ENCODE measurements around the gene ADAMTS5.

The ADAMTS5 gene

GRCh38 chr21:26952374-26953066 lies 14.4 kb downstream of the ADAMTS5 start:
- Histone ChIP-seq H3K27ac (ENCODE audit: low read depth, low read length, poor library complexity, severe bottlenecking) (no peak overlapping the region), H3K9me3 (ENCODE audit: low read length) (no peaks in the 10 kb centered on the region), H3F3A (ENCODE audit: insufficient read depth, low read length) (no peaks in the 10 kb centered on the region), H3K79me2 (ENCODE audit: insufficient read depth, low read length) (no peaks in the 10 kb centered on the region), H3K9me2 (ENCODE audit: low read depth, low read length) (no peaks in the 10 kb centered on the region), H3K27me3 (ENCODE audit: insufficient read depth, low read length) (no peaks in the 10 kb centered on the region), H3K36me3 (ENCODE audit: insufficient read depth, low read length) (no peaks in the 10 kb centered on the region), H3K4me1 (ENCODE audit: insufficient read depth, low read length, severe bottlenecking) (no peaks in the 10 kb centered on the region), H2AFZ (ENCODE audit: low read length) (no peak overlapping the region), H3K9ac (ENCODE audit: low read length) (no peak overlapping the region), H3K4me2 (ENCODE audit: low read length) (no peak overlapping the region), H3K4me3 (ENCODE audit: low read depth, low read length, poor library complexity, severe bottlenecking) (no peak overlapping the region), H4K20me1 (ENCODE audit: insufficient read depth, low read length) (no peaks in the 10 kb centered on the region)
- TF ChIP-seq CTCF (IDR thresholded peaks at IDR 0.05; ENCODE audit: low read length), result no peak
- no peak for TF ChIP-seq EZH2 (IDR thresholded peaks at IDR 0.05; ENCODE audit: borderline replicate concordance, low read length)

DNA sequence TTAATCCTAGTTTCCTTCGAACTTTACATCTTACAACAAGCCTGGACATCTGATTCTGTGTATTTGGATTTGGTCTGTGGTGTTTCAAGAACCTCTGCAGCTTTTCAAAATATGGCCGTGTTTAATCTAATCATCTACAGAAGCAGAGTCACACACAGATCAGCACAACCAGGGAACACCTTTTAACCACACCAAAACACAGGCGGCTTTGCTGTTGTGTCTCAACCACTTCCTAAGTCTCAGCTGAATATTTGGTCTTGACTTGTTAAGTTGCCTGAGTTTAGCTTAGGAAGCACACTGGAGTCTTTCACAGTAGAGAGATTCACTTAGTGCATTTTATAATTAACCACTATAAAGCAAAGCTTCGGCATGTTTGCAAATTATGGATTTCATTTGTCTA lies 17.1 kb downstream of the ADAMTS5 start:
- Histone ChIP-seq H3F3A (ENCODE audit: insufficient read depth, low read length) (no peaks in the 10 kb centered on the region), H3K9ac (ENCODE audit: low read length) (no peak overlapping the region), H3K4me3 (ENCODE audit: low read depth, low read length, poor library complexity, severe bottlenecking) (no peak overlapping the region), H4K20me1 (ENCODE audit: insufficient read depth, low read length) (no peaks in the 10 kb centered on the region), H3K27ac (ENCODE audit: low read depth, low read length, poor library complexity, severe bottlenecking) (no peak overlapping the region), H3K36me3 (ENCODE audit: insufficient read depth, low read length) (no peaks in the 10 kb centered on the region), H3K4me2 (ENCODE audit: low read length) (no peak overlapping the region), H2AFZ (ENCODE audit: low read length) (no peak overlapping the region), H3K27me3 (ENCODE audit: insufficient read depth, low read length) (no peaks in the 10 kb centered on the region), H3K4me1 (ENCODE audit: insufficient read depth, low read length, severe bottlenecking) (no peaks in the 10 kb centered on the region), H3K9me3 (ENCODE audit: low read length) (no peaks in the 10 kb centered on the region), H3K79me2 (ENCODE audit: insufficient read depth, low read length) (no peaks in the 10 kb centered on the region), H3K9me2 (ENCODE audit: low read depth, low read length) (no peaks in the 10 kb centered on the region)
- no peak for TF ChIP-seq CTCF (IDR thresholded peaks at IDR 0.05; ENCODE audit: low read length)
- TF ChIP-seq EZH2 (IDR thresholded peaks at IDR 0.05; ENCODE audit: borderline replicate concordance, low read length), result no peak

DNA sequence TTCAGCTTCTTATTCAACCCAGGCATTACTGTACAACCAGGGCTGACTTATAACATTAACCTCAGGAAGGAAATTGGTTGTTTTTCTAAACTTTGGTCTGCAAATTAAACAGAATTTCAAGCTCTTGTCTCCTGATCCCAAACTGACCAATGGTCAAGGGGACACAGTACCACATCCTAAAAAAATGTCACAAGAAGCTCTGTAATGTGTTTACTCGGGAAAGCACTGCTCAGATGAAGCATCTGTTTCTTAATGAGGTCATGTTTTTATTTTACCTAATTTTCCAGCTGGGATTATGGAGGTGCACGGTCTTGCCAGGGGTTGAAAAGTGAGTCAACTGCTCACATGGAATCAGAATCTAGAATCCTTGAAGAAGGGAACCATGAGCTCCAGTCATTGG lies 18.7 kb downstream of the ADAMTS5 start:
- no peaks in the 10 kb centered on the region for H3K9me3 ChIP-seq (ENCODE audit: low read length)
- H2AFZ ChIP-seq (ENCODE audit: low read length), result no peak overlapping the region
- no peaks in the 10 kb centered on the region for H3K36me3 ChIP-seq (ENCODE audit: insufficient read depth, low read length)
- H3K9me2 ChIP-seq (ENCODE audit: low read depth, low read length), result no peaks in the 10 kb centered on the region
- H3K79me2 ChIP-seq (ENCODE audit: insufficient read depth, low read length), result no peaks in the 10 kb centered on the region
- TF ChIP-seq EZH2 (IDR thresholded peaks at IDR 0.05; ENCODE audit: borderline replicate concordance, low read length) (no peak), CTCF (IDR thresholded peaks at IDR 0.05; ENCODE audit: low read length) (no peak)
- no peaks in the 10 kb centered on the region for H4K20me1 ChIP-seq (ENCODE audit: insufficient read depth, low read length)
- no peaks in the 10 kb centered on the region for H3K4me1 ChIP-seq (ENCODE audit: insufficient read depth, low read length, severe bottlenecking)
- no peak overlapping the region for H3K27ac ChIP-seq (ENCODE audit: low read depth, low read length, poor library complexity, severe bottlenecking)
- no peak overlapping the region for H3K4me3 ChIP-seq (ENCODE audit: low read depth, low read length, poor library complexity, severe bottlenecking)
- no peak overlapping the region for H3K9ac ChIP-seq (ENCODE audit: low read length)
- no peak overlapping the region for H3K4me2 ChIP-seq (ENCODE audit: low read length)
- no peaks in the 10 kb centered on the region for H3F3A ChIP-seq (ENCODE audit: insufficient read depth, low read length)
- H3K27me3 ChIP-seq (ENCODE audit: insufficient read depth, low read length), result no peaks in the 10 kb centered on the region

Data from OCI-LY1 (cell line).